ENCODE results near the gene MTMR3.

MTMR3 gene

GRCh38 chr22:29947410-29948384 lies 64.7 kb downstream of the MTMR3 start:
- DNase-seq (ENCODE audit: insufficient read length) (no peak), FAIRE-seq (no peak)
- TF ChIP-seq POLR2A (IDR thresholded peaks at IDR 0.05; ENCODE audit: low read depth, low read length) = no peak
- no peak for TF ChIP-seq POLR2AphosphoS5 (IDR thresholded peaks at IDR 0.05; ENCODE audit: low read depth, low read length)
- no peak for TF ChIP-seq TAF1 (IDR thresholded peaks at IDR 0.05; ENCODE audit: borderline replicate concordance, low read depth, low read length)

- TF ChIP-seq TAF1 (IDR thresholded peaks at IDR 0.05; ENCODE audit: borderline replicate concordance, low read depth, low read length) (no peak), POLR2AphosphoS5 (IDR thresholded peaks at IDR 0.05; ENCODE audit: low read depth, low read length) (no peak), POLR2A (IDR thresholded peaks at IDR 0.05; ENCODE audit: low read depth, low read length) (no peak)
- DNase-seq (ENCODE audit: insufficient read length) (no peak), FAIRE-seq (no peak)
Measured at GRCh38 chr22:29948385-29948769, 65.4 kb downstream of the MTMR3 start.

- no peak for FAIRE-seq
- TF ChIP-seq POLR2A (IDR thresholded peaks at IDR 0.05; ENCODE audit: low read depth, low read length) = no peak
- TF ChIP-seq TAF1 (IDR thresholded peaks at IDR 0.05; ENCODE audit: borderline replicate concordance, low read depth, low read length) = no peak
- TF ChIP-seq POLR2AphosphoS5 (IDR thresholded peaks at IDR 0.05; ENCODE audit: low read depth, low read length) = no peak
- no peak for DNase-seq (ENCODE audit: insufficient read length)
Measured at GRCh38 chr22:29949872-29950271, 66.9 kb downstream of the MTMR3 start.

- DNase-seq (ENCODE audit: insufficient read length) (no peak), FAIRE-seq (peak; percentile 14)
- TF ChIP-seq POLR2A (IDR thresholded peaks at IDR 0.05; ENCODE audit: low read depth, low read length) (no peak), TAF1 (IDR thresholded peaks at IDR 0.05; ENCODE audit: borderline replicate concordance, low read depth, low read length) (no peak), POLR2AphosphoS5 (IDR thresholded peaks at IDR 0.05; ENCODE audit: low read depth, low read length) (no peak)
Measured at GRCh38 chr22:29951791-29952413, 68.9 kb downstream of the MTMR3 start.

GRCh38 chr22:29954203-29954855 lies 71.4 kb downstream of the MTMR3 start:
- no peak for TF ChIP-seq POLR2AphosphoS5 (IDR thresholded peaks at IDR 0.05; ENCODE audit: low read depth, low read length)
- no peak for TF ChIP-seq POLR2A (IDR thresholded peaks at IDR 0.05; ENCODE audit: low read depth, low read length)
- TF ChIP-seq TAF1 (IDR thresholded peaks at IDR 0.05; ENCODE audit: borderline replicate concordance, low read depth, low read length) = no peak
- DNase-seq (ENCODE audit: insufficient read length) (no peak), FAIRE-seq (no peak)

GRCh38 chr22:29956680-29957079 lies 73.7 kb downstream of the MTMR3 start:
- TF ChIP-seq POLR2A (IDR thresholded peaks at IDR 0.05; ENCODE audit: low read depth, low read length) = no peak
- TF ChIP-seq TAF1 (IDR thresholded peaks at IDR 0.05; ENCODE audit: borderline replicate concordance, low read depth, low read length) = no peak
- no peak for TF ChIP-seq POLR2AphosphoS5 (IDR thresholded peaks at IDR 0.05; ENCODE audit: low read depth, low read length)
- DNase-seq (ENCODE audit: insufficient read length) (no peak), FAIRE-seq (no peak)

GRCh38 chr22:29958170-29958569 lies 75.2 kb downstream of the MTMR3 start:
- DNase-seq (ENCODE audit: insufficient read length) (no peak), FAIRE-seq (no peak)

GRCh38 chr22:29964776-29965175 lies 81.8 kb downstream of the MTMR3 start:
- FAIRE-seq (no peak), DNase-seq (ENCODE audit: insufficient read length) (no peak)
- TF ChIP-seq POLR2A (IDR thresholded peaks at IDR 0.05; ENCODE audit: low read depth, low read length) (no peak), POLR2AphosphoS5 (IDR thresholded peaks at IDR 0.05; ENCODE audit: low read depth, low read length) (no peak), TAF1 (IDR thresholded peaks at IDR 0.05; ENCODE audit: borderline replicate concordance, low read depth, low read length) (no peak)

More at GRCh38 chr22:29958170-29958569, 75.2 kb downstream of the MTMR3 start:
- TF ChIP-seq POLR2A (IDR thresholded peaks at IDR 0.05; ENCODE audit: low read depth, low read length) = no peak
- no peak for TF ChIP-seq TAF1 (IDR thresholded peaks at IDR 0.05; ENCODE audit: borderline replicate concordance, low read depth, low read length)
- TF ChIP-seq POLR2AphosphoS5 (IDR thresholded peaks at IDR 0.05; ENCODE audit: low read depth, low read length) = no peak

GRCh38 chr22:29967461-29967860 lies 84.5 kb downstream of the MTMR3 start:
- TF ChIP-seq TAF1 (IDR thresholded peaks at IDR 0.05; ENCODE audit: borderline replicate concordance, low read depth, low read length) (no peak), POLR2A (IDR thresholded peaks at IDR 0.05; ENCODE audit: low read depth, low read length) (no peak), POLR2AphosphoS5 (IDR thresholded peaks at IDR 0.05; ENCODE audit: low read depth, low read length) (no peak)
- DNase-seq (ENCODE audit: insufficient read length) = no peak
- FAIRE-seq = no peak

GRCh38 chr22:29971607-29972006 lies 88.6 kb downstream of the MTMR3 start:
- TF ChIP-seq POLR2A (IDR thresholded peaks at IDR 0.05; ENCODE audit: low read depth, low read length) (no peak), TAF1 (IDR thresholded peaks at IDR 0.05; ENCODE audit: borderline replicate concordance, low read depth, low read length) (no peak), POLR2AphosphoS5 (IDR thresholded peaks at IDR 0.05; ENCODE audit: low read depth, low read length) (no peak)
- DNase-seq (ENCODE audit: insufficient read length) (no peak), FAIRE-seq (no peak)

GRCh38 chr22:29972121-29972520 lies 89.1 kb downstream of the MTMR3 start:
- no peak for TF ChIP-seq TAF1 (IDR thresholded peaks at IDR 0.05; ENCODE audit: borderline replicate concordance, low read depth, low read length)
- TF ChIP-seq POLR2A (IDR thresholded peaks at IDR 0.05; ENCODE audit: low read depth, low read length) = no peak
- no peak for TF ChIP-seq POLR2AphosphoS5 (IDR thresholded peaks at IDR 0.05; ENCODE audit: low read depth, low read length)
- no peak for DNase-seq (ENCODE audit: insufficient read length)
- FAIRE-seq = no peak

Data from GM12892 (cell line).